ENCODE data around the gene EIF3D.
A peak's percentile ranks its signal among the peaks of the same experiment; 100 is the strongest.
"Not testable (repeated sequence)": the region's sequence is repeated elsewhere in the genome, so short reads cannot be mapped to it uniquely, and the experiment has no call there.

Gene EIF3D

DNA sequence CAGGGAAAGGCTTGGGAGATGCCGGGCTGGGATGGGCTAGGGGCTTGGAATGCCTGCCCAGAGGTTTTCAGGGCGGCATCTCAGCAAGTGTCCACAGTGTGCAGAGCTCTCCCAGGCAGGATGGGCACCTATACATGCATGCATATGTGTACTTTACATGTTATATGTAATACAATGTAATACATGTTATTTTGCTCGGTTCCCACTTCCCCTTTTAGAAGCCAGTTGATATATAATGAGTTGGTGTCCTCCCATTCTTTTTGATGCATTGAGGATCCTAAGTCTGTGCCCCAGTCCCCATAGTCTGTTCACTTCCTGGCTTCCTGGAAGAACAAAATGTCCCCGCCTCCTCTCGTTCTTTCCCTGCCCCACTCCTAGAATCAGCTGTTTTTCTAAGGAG lies 20.1 kb upstream of the EIF3D start:
- DNase-seq, result no peak

DNA sequence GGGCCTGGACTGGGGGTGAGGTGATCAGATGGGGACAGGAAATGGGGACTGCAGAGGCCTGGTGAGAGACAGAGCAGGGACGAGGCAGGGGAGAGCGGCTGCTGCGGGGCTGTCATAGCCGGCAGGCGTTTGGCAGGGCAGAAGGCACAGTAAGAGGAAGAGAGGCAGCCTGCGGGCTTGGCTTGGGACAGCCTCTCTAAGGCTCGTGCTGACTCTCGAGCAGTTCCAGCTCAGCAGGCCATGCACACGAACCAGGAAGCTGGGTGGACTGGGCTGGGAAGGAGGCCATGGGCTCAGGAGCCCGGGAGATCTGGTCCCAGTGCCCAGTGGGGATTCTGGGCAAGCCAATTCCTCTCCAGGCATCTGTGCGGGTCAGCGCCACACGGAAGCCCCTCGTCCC lies 19.6 kb upstream of the EIF3D start:
- DNase-seq, result no peak

DNA sequence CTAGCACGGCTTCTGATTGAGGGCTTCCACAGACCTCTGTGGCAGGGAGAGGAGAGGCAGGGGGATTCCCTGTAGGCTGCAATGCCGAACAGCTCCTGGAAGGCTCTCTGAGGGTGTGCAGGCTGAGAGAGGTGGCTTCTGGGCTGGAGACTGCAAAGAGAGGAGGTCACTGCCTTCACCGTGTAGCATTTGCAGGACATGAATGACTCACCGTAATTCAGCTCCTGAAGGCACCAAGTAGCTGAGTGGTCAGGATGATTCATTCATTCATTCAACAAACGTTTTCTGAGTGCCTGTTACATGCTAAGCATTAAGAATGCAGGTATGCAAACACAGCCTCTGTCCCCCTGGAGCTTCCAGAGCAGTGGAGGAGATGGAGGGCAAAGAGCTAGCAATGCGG lies 18.0 kb upstream of the EIF3D start:
- no peak for DNase-seq

DNA sequence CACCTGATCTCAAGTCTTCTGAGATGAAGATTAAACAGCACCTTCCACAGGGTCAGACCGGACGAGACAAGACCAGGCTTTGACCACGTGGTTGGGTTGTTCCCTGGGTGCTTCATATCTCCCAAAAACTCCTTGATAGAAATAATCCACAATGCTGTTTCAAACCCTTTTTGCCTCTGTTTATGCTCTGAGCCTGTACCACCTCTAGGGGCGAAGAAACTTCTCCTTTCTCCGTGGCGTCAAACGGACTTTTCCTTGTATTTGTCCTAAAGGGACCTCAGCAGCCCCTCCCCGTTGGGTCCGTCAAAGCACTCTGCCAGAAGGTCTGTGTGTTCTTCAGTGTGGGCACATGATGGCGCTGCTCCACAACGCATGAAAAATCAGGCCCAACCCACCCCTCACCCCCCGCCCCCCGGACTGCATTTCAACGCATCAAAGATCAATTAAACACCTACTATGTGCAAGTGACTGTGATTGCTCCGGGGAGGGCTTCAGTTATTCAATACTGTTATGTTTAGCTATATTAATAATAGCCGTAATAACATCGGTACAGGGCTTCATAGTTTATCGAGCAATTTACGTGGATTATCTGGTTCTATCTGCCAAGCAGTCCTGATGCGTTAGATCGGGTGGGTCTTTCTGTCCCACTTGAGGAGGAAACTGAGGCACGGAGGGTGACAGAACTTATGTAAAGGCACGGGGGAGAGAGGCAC lies 17.3 kb upstream of the EIF3D start:
- peak in 6 of 14 donors; percentile 5 to 26 (median 14) for DNase-seq

DNA sequence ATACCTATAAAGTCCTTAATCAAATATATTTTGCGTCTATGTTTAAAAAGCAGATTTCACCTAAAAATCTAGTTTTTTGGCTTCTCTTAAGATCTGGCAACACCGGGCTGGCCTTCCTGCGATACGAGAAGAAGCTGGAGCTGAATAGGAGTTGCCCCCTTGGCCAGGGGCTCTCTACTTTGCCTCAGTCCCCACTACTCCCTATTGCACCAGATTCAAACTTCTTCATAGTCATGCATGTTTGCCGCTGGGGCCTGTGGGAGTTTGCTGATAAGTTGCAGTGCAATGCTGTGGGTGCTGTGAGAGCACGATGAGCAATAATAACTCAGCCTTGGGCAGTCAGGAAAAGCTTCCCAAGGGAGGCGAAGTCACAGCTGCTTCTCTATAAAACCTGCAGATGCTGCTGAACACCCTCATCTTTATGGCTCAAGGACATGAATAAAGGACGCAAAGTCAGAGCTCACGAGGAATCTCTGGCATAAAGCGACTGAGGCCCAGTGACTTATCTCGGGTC lies 15.2 kb upstream of the EIF3D start:
- DNase-seq, result no peak

DNA sequence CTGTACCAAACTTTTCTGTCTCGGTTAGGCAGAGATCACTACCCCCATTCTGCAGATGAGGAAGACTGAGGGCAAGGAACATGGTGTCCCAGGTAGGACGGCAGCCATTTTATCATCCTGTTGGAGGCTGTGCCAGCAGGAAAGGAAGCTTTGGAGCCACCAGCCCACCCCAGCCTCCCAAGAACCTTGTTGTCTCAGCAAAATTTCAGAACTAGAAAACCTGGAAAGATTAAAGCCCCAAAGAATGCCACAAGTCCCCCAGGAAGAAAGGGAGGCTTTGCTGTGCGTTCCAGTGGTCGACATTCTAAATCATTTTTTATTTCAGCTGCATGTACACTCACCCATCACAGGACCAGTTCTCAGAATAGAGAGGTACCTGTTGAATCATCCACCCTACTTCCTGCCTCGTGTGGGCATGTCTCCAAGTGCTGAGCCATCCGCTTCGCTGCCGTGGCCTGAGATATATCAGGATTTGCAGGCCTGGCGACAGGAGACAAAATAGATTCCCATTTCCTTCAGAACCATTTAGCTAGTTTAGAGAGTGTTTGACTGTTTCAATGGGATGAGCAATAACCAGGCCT lies 13.0 kb upstream of the EIF3D start:
- no peak for DNase-seq

DNA sequence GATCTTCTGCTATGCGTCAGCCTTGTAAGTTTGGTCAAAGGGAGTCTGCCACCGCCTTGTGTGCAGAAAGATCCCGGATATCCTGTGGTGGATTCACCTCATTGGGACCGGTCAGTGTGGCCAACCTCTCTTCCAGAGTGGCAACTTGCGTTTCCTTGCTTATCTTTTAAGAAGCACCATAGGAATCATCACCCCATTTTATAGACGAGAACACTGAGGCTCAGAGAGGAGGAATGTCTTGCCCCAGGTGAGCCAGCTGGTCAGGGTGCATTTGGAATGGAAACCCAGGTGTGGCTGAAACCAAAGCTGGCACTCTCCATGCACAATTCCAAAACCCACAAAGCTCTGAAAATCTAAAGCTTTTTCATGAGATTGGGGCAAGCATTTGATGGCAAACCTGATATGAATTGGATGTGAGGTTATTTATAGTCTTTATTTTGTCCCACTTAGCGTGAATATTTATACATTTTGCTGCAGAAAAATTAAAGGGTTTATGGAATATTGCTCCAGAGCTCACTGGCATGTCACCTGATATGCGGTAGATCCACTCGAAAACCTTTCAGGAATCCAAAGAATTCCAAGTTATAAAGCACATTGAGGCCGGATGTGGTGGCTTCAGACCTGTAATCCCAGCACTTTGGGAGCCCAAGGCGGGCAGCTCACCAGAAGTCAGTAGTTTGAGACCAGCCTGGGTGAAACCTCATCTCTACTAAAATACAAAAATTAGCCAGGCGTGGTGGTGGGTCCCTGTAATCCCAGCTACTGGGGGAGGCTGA lies 12.1 kb upstream of the EIF3D start:
- no peak for DNase-seq

DNA sequence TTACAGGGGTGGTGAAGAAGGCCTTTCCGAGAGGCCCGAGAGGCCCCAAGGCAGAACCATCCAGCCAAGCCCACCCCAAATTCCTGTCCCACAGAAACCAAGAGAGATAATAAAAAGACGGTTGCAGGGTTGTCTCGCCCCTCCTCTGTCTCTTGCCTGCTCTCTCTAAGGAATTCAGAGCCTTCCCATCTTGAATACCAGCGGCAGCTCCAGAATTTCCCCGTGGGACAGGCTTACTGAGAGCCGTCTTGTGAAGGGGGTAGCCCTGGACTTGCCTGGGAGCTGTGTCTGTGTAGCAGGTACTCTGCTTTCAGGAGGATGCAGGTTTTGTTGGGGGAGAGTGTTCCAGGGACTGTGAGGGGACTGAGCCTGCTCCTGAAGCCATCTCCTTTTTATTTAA lies 9.6 kb upstream of the EIF3D start:
- no peak for DNase-seq

DNA sequence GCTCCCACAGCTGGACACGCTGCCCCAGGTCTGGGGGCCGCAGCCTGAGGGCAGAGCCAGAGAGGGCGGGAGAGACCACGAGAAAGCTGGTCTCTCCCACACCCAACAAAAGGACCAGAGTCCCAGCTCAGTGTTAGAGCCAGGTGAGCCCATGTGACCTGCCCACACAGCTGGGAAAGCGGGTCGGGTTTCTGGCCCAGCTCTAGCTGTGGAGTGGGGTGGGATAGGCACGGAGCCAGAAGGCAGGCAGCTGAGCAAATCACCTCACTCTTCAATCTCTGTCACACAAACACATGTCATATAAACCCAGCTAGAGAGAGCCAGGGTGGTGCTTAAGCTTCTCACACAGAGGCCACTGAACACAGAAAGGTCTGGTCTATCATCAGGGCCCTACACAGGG lies 7.8 kb upstream of the EIF3D start:
- DNase-seq, result no peak

DNA sequence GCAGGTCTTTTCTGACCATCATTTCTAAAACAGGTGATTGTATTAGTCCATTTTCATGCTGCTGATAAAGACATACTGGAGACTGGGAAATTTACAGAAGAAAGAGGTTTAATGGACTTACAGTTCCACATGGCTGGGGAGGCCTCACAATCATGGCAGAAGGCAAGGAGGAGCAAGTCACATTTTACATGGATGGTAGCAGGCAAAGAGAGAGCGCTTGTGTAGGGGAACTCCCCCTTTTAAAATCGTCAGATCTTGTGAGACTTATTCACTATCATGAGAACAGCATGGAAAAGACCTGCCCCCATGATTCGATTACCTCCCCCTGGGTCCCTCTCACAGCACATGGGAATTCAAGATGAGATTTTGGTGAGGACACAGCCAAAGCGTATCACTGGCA lies 4.4 kb upstream of the EIF3D start:
- not testable (repeated sequence) for DNase-seq

DNA sequence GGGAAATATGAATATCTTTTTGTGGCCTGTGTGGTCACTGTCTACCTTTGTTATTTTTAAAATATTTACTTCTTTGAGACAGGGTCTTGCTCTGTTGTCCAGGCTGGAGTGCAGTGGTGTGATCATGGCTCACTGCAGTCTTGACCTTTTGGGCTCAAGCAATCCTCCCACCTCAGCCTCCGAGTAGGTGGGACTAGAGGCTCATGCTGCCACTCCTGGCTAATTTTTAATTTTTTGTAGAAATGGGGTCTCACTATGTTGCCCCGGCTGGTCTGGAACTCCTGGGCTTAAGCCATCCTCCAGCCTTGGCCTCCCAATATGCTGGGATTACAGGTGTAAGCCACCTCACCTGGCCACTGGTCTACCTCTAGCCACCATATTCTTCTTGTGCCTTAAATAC lies 3.5 kb upstream of the EIF3D start:
- no peak for DNase-seq

DNA sequence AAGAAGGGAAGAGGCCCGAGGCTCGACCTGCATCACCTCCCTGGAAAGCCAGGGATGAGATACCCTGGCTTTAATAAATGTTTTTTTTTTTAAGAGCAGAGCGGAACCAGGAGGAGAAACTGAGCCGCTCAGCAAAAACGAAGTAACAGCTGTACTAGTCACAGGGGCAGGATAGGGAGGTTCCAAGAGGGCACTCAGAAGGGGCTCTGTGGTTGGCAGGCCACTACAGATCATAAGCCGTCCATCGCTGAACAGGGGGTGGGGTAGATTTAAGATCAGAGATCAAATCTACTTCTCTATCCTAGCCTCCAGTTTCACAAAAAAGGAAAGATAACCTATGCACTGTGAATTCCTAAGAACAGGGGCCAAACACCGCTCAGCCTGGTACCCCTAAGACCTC lies 625 bp downstream of the EIF3D start:
- DNase-seq, result no peak

DNA sequence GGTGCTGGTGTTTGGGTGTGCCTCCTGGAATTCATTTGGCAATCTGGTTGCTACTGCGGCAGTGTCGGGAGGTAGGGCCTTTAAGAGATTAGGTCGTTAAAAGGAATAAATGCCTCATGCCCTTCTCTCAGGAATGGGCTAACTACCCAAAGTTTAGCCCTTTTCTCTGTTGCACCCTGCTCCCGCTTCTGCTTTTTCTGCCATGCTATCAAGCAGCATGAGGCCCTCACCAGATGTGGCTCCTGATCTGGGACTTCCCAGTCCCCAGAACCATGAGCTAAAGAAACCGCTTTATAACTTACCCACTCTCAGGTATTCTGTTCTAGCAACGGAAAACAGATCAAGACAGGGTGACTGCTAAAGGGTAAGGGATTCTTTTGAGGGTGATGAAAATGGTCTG lies 6.3 kb downstream of the EIF3D start:
- no peak for DNase-seq

DNA sequence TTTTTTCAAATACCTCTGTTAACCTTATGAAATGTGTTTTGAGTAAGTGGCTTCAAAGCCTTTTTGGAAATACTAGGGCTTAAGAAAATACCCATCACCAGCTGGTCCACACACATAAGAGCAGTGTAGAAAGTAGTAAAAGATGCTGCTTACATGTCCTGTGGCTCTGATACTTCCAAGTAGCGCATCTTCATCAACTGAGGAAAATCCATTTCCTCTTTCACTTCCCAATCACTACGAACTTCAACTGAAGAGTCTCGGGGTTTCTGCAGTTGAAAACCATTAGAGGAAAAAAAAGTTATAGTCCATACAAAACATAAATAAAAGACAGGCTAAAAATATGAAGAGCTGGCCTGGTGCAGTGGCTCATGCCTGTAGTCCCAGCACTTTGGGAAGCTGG lies 8.5 kb downstream of the EIF3D start:
- DNase-seq, result no peak

DNA sequence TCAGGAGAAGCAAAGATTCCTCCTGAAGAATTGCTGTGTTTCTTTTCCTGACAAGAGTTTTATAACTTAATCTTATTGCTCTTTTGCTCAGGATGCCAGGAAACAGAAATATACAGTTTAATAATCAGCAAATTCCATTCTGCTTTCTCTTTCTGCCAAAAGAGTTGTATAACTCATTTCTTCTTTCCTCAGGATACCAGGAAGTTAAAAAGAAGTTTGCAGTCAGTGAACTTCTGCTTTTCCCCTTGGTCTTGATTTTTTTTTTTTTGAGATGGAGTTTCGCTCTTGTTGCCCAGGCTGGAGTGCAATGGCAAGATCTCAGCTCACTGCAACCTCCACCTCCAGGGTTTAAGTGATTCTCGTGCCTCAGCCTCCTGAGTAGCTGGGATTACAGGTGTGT lies 9.1 kb downstream of the EIF3D start:
- DNase-seq, result not testable (repeated sequence)

DNA sequence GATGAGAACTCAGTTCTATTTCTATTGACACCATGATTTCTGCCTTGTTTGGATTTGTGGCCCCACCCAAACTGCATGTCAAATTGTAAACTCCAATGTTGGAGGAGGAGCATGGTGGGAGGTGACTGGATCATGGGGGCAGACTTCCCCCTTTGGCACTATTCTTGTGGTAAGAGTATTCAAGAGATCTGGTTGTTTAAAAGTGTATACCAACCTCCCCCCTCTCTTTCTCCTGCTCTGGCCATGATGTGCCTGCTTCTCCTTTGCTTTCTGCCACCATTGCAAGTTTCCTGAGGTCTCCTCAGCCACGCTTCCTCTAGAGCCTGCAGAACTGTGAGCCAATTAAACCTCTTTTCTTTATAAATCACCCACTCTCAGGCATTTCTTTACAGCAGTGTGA lies 14.2 kb downstream of the EIF3D start:
- no peak for DNase-seq

DNA sequence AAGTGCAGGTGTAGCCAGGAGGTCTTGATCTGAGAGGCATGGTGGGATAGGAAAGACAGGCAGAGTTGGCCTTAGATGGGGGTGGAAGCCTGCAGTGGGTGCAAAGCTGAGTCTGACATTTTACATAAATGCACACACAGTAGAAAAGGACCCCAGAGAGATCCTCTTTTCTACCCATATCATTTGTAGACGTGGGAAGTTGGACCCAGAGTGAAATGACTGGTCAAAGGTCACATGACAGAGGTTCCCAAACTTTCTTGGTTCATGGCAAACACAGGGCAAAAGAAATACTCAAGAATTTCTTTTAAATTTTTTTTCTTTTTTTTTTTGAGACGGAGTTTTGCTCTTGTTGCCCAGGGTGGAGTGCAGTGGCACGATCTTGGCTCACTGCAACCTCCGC lies 16.0 kb downstream of the EIF3D start:
- no peak for DNase-seq

DNA sequence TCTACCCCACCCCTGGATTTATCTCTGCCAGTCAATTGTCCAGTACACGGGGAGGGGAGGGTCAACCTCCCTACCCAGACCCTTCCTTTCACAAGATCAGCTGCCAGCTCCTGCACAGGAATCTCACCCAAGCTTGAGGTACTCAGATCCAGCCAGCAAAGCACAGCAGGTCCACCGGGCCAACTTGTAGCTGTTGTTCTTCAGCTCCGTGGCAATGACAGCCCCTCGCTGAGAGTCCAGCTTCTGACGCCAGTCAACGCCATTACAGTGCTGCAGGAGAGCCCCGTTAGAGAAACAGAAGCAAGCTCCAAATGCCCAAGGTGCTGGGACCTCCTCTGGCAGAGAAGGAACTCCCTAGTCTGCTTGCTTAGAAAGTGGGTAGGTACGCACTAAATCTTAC lies 16.6 kb downstream of the EIF3D start:
- DNase-seq, result no peak

DNA sequence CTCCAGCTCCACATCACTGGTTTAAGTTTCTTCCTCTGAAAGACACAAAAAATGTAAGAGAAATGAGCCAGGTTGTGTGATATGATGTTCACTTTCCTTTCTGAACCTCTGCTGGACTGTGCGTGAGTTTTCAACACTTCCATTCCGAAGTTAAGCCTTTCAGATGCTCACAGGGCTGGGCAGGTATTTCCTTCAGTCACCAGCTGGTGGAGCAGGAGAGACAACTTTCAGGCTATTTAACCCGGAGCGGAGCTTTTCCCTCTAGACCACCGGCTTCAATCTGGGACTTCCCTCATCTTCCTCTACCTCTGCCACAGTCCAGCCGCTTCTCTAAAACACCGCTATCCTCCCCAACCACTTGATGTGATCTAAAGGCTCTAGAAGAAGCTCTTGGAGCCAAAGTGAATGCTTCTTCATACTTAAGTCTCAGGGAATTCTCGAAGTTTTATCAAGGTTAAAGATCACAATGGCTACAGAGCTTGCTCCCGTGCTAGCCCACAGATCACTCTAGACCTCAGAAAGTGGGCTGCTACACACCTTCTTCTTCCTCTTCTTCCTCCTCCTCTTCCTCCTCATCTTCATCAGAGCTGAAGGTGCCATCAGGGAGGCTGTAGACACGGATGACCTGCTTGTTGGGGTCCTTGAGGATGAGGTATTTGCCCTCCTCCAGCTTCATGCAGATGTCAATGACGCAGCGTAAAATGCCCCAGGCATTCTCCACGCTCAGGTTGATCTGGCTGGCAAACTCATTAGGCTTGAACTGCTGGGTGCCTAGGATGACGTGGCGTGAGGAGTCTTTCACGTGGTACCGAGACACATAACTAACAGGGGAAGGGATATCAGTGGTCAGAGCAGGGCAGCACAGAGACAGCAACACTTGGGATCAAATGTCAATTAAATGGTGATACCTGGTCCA lies 17.7 kb downstream of the EIF3D start:
- peak in 1 of 14 donors; percentile 15 for DNase-seq

DNA sequence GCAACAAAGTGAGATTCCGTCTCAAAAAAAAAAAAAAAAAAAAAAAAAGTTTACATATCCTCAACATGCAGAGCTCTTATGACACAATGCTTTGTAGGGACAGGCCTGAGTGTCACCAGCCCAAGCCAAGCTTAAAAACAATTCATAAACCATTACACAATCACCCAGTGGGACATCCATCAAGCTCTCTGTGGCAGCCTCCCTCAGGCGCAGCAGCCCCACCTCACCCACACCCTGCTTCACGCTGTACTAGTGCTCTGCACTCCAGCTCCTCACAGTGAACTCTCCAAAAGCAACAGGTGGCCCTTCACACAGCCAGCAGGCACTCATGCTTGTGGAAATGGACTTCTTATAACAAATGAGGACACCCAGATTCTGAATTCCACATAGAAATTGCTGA lies 18.6 kb downstream of the EIF3D start:
- DNase-seq, result no peak

DNA sequence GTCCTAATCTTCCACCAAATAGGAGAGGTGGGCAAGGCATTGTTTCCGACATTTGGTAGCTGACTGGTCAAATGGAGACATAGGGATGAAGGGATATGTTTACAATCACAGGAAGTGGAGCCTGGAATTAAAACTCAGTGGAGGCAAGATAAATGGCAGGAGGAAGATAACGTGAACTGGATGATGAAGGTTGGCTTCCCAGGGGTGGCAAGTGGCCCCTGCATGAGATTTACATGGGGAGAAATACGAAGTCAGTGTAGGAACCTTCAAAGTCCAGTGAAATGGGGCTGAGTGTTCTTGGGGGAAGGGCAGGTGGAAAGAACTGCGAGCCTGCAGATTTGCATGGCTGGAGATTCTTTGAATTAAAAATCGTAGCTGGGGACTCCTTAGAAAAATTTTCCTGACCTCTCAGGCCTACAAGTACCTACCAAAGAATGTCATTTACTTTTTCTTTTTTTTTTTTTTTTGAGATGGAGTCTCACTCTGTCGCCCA lies 21.4 kb downstream of the EIF3D start:
- no peak for DNase-seq
